GM12878 (cell line): ENCODE results near the gene MYL1. TPM values are rescaled to one million over a fixed set of nuclear protein-coding genes. Genes with fewer than 3 reads are reported as not detected.

Experiments used
- ATAC-seq: fragments of 200-7000 bp; cut with Tn5 transposase; 3 replicates; pipeline ENCODE4 v1.9.1; 2020; ENCODE audit warnings: mild to moderate bottlenecking, moderate library complexity
- BruUV-seq: library from RNA; stranded (reverse); fragments of 400-500 nt; replicated peaks from 2 replicates; lab custom pipeline; 2021; lab: Mats Ljungman, UMichigan
- CTCF ChIA-PET: fragments of 300-600 bp; sonication (Branson Sonifier 250); formaldehyde crosslinking; extraction: SDS; loops from one replicate; lab custom pipeline; 2021; ENCODE audit warnings: inconsistent platforms; lab: Yijun Ruan, JAX
- POLR2A ChIA-PET: fragments of 350-600 bp; formaldehyde crosslinking; extraction: SDS; loops from one replicate; lab custom pipeline; 2021; ENCODE audit warnings: inconsistent platforms; lab: Charles Lee
- RAD21 ChIA-PET: fragments of 300-600 bp; sonication (Branson Sonifier 250); formaldehyde crosslinking; loops from one replicate; lab custom pipeline; 2023; ENCODE audit warnings: antibody characterized with exemption; ENCODE audit not compliant: unreplicated experiment; lab: Charles Lee
- SMC1A ChIA-PET: fragments of 300-600 bp; sonication (Branson Sonifier 250); formaldehyde crosslinking; loops from one replicate; lab custom pipeline; 2023; ENCODE audit not compliant: unreplicated experiment, uncharacterized antibody; lab: Charles Lee
- DNase-seq: peaks from one replicate; pipeline ENCODE4 v3.0.0-alpha.2; 2011; ENCODE audit warnings: low read depth, low spot score
- FAIRE-seq: peaks from 3 replicates; lab custom pipeline; 2011; peaks lifted over from hg19 to GRCh38; lab: Jason Lieb, UNC
- H2AFZ ChIP-seq: 2 replicates; pipeline ENCODE4 v1.6.0; 2011; ENCODE audit warnings: low read depth, low read length, control low read depth; ENCODE audit not compliant: control insufficient read depth
- H3K27ac ChIP-seq: 2 replicates; pipeline ENCODE4 v1.5.1; 2011; ENCODE audit warnings: control low read depth; ENCODE audit not compliant: control insufficient read depth, insufficient read depth
- H3K27me3 ChIP-seq, 2 experiments: replicated peaks in 1 of 2; 2 replicates each; pipeline versions ENCODE4 v1.6.0 to v1.6.1; 2011; ENCODE audit warnings: low read length in 1 of 2; ENCODE audit not compliant: control insufficient read depth in 2 of 2, insufficient read depth in 2 of 2
- H3K36me3 ChIP-seq, 2 experiments: 2 replicates each; pipeline ENCODE4 v1.5.1; 2011; ENCODE audit warnings: low read length in 1 of 2; ENCODE audit not compliant: control insufficient read depth in 2 of 2, insufficient read depth in 2 of 2
- H3K4me1 ChIP-seq: 2 replicates; pipeline ENCODE4 v1.6.1; 2011; ENCODE audit warnings: mild to moderate bottlenecking, low read length, moderate library complexity, mixed read lengths; ENCODE audit not compliant: control insufficient read depth, insufficient read depth
- H3K4me2 ChIP-seq: 2 replicates; pipeline ENCODE4 v1.6.0; 2011; ENCODE audit warnings: control low read depth; ENCODE audit not compliant: control insufficient read depth, insufficient read depth
- H3K4me3 ChIP-seq: fragments of 200-600 bp; sonication (generic); 2 replicates; pipeline ENCODE4 v1.5.1; 2016
- H3K79me2 ChIP-seq: 2 replicates; pipeline ENCODE4 v1.6.0; 2011; ENCODE audit warnings: low read length; ENCODE audit not compliant: control insufficient read depth, insufficient read depth
- H3K9ac ChIP-seq: 2 replicates; pipeline ENCODE4 v1.8.0; 2011; ENCODE audit warnings: low read length, control low read depth, mixed read lengths; ENCODE audit not compliant: control insufficient read depth, insufficient read depth
- H3K9me3 ChIP-seq: replicated peaks from 3 replicates; pipeline ENCODE4 v1.5.1; 2011; ENCODE audit warnings: mild to moderate bottlenecking, low read length; ENCODE audit not compliant: control insufficient read depth, insufficient read depth
- H4K20me1 ChIP-seq: 2 replicates; pipeline ENCODE4 v1.6.0; 2011; ENCODE audit not compliant: control insufficient read depth, insufficient read depth
- CREB1 ChIP-seq: IDR thresholded peaks from 2 replicates; pipeline ENCODE4 v1.6.1; 2012; ENCODE audit warnings: low read depth, mild to moderate bottlenecking, inconsistent platforms
- SMARCA5 ChIP-seq: fragments of 450-650 bp; IDR thresholded peaks from 2 replicates; pipeline ENCODE4 v1.6.1; 2017; ENCODE audit warnings: mild to moderate bottlenecking
- WGBS: methylation state at CpG from one replicate; pipeline ENCODE4 v1.1.6; 2016; ENCODE audit warnings: low lambda C conversion rate; ENCODE audit not compliant: insufficient replicate concordance, insufficient coverage; ENCODE audit errors: missing lambda C conversion rate; 5-methylcytosine and 5-hydroxymethylcytosine counted together
- in situ Hi-C: fragments of 300-500 bp; cut with MboI; formaldehyde crosslinking; loops from 9 replicates; pipeline ENCODE4 v1.14.3; 2018; ENCODE audit warnings: mixed read lengths
- intact Hi-C: fragments of 100-400 bp; cut with micrococcal nuclease; formaldehyde crosslinking; loops from one replicate; pipeline ENCODE4 v1.14.2; 2022; ENCODE audit not compliant: unreplicated experiment
- polyA plus RNA-seq, 11 experiments: library from polyadenylated mRNA; depleted of rRNA in 4 of 11; unstranded in 6 of 11; stranded (reverse) in 5 of 11; fragments of >200 nt; fragmentation: Nextera tagmentation in 4 of 11; fragmentation: Illumina TruSeq in 1 of 11; extraction: Ambion mirVana in 4 of 11; extraction: Trizol in 1 of 11; gene quantifications; 1 replicate in 1 of 11; 2 replicates in 10 of 11; pipeline versions ENCODE4 v1.2.1 to v1.2.3, GENCODE V29; 2011 to 2016; ENCODE audit warnings: inconsistent platforms in 2 of 11, missing spikeins in 2 of 11, low read depth in 1 of 11
- total RNA-seq, 4 experiments: library from RNA; depleted of rRNA in 3 of 4; stranded (reverse); fragments of >200 nt in 3 of 4; fragmentation: Illumina TruSeq in 1 of 4; extraction: Trizol in 1 of 4; gene quantifications; 2 replicates each; pipeline versions ENCODE4 v1.2.1 to v1.2.3, GENCODE V29; 2013 to 2021
- TF ChIP-seq, protein P1 (sequence below): fragments of 450-650 bp; formaldehyde crosslinking; IDR thresholded peaks from 2 replicates; pipeline ENCODE4 v1.5.0; 2022; ENCODE audit warnings: mild to moderate bottlenecking, missing genetic modification characterization
- TF ChIP-seq, protein P2 (sequence below): fragments of 450-650 bp; formaldehyde crosslinking; IDR thresholded peaks from 2 replicates; pipeline ENCODE4 v1.4.0; 2020; ENCODE audit warnings: mild to moderate bottlenecking, moderate library complexity

The MYL1 gene
- total and polyA plus RNA-seq, 10 of the 15 experiments (the other 5 are each of a cell fraction or from before 2014, with no cell fraction given): 0.43 TPM; not detected in 9

DNA sequence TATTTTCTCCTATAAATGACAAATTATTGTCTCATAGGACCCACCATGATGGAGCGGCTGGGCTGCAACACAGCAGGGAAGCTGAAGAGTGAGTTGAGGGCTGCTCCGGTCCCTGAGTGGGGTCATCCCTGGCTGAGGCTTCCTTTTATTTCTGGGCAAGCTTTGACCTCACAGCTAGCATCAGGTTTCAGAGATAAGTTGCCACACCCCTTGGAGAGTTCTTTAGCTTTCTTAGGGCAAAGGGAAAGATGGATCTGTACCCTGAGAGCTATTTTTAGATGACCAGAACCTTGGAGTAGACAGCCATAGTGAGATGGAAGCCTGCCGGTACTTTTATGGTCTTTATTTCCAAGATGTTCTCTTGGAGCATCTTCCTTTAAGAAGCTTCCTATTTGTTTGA lies 11.5 kb downstream of the MYL1 start:
- BruUV-seq: no TSS peak
- ChIA-PET SMC1A (interaction anchor here (1.3 to 2.1 kb wide), 5 partner anchors 9 to 89 kb away, joined by 3 to 8 read pairs (median 4); no protein-coding TSS in a partner anchor), RAD21 (no interaction called here)
- Histone ChIP-seq H3K27me3 (no peaks in the 10 kb centered on the region), H2AFZ (no peak overlapping the region), H3K9ac (no peak overlapping the region), H4K20me1 (no peaks in the 10 kb centered on the region), H3K27ac (no peak overlapping the region), H3K4me1 (no peaks in the 10 kb centered on the region), H3K79me2 (no peaks in the 10 kb centered on the region), H3K4me2 (no peak overlapping the region)
- FAIRE-seq (no peak), DNase-seq (no peak), ATAC-seq (no peak)
- 79% methylated on average over 3 of the region's 3 CpGs for WGBS
- TF ChIP-seq, protein P1, sequence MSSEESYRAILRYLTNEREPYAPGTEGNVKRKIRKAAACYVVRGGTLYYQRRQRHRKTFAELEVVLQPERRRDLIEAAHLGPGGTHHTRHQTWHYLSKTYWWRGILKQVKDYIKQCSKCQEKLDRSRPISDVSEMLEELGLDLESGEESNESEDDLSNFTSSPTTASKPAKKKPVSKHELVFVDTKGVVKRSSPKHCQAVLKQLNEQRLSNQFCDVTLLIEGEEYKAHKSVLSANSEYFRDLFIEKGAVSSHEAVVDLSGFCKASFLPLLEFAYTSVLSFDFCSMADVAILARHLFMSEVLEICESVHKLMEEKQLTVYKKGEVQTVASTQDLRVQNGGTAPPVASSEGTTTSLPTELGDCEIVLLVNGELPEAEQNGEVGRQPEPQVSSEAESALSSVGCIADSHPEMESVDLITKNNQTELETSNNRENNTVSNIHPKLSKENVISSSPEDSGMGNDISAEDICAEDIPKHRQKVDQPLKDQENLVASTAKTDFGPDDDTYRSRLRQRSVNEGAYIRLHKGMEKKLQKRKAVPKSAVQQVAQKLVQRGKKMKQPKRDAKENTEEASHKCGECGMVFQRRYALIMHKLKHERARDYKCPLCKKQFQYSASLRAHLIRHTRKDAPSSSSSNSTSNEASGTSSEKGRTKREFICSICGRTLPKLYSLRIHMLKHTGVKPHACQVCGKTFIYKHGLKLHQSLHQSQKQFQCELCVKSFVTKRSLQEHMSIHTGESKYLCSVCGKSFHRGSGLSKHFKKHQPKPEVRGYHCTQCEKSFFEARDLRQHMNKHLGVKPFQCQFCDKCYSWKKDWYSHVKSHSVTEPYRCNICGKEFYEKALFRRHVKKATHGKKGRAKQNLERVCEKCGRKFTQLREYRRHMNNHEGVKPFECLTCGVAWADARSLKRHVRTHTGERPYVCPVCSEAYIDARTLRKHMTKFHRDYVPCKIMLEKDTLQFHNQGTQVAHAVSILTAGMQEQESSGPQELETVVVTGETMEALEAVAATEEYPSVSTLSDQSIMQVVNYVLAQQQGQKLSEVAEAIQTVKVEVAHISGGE (CRISPR knock-in tag): no peak
- TF ChIP-seq CREB1: no peak
- no peak for TF ChIP-seq SMARCA5
- TF ChIP-seq, protein P2, sequence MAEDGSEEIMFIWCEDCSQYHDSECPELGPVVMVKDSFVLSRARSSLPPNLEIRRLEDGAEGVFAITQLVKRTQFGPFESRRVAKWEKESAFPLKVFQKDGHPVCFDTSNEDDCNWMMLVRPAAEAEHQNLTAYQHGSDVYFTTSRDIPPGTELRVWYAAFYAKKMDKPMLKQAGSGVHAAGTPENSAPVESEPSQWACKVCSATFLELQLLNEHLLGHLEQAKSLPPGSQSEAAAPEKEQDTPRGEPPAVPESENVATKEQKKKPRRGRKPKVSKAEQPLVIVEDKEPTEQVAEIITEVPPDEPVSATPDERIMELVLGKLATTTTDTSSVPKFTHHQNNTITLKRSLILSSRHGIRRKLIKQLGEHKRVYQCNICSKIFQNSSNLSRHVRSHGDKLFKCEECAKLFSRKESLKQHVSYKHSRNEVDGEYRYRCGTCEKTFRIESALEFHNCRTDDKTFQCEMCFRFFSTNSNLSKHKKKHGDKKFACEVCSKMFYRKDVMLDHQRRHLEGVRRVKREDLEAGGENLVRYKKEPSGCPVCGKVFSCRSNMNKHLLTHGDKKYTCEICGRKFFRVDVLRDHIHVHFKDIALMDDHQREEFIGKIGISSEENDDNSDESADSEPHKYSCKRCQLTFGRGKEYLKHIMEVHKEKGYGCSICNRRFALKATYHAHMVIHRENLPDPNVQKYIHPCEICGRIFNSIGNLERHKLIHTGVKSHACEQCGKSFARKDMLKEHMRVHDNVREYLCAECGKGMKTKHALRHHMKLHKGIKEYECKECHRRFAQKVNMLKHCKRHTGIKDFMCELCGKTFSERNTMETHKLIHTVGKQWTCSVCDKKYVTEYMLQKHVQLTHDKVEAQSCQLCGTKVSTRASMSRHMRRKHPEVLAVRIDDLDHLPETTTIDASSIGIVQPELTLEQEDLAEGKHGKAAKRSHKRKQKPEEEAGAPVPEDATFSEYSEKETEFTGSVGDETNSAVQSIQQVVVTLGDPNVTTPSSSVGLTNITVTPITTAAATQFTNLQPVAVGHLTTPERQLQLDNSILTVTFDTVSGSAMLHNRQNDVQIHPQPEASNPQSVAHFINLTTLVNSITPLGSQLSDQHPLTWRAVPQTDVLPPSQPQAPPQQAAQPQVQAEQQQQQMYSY: no peak
- TF ChIP-seq, all 136 proteins: peak for 0
- in situ Hi-C loops: no loop called here
- POLR2A ChIA-PET: no interaction called here
- no peaks in the 10 kb centered on the region for H3K9me3 ChIP-seq
- CTCF ChIA-PET: interaction anchor here (0.9 to 1.6 kb wide), 2 partner anchors 9 to 11 kb away, joined by 3 to 4 read pairs; no protein-coding TSS in a partner anchor
- H3K4me3 ChIP-seq: no peak overlapping the region
- no peaks in the 10 kb centered on the region for H3K36me3 ChIP-seq
- intact Hi-C loops: no loop called here
